ENCODE measurements around the gene SEC14L1. TPM values are rescaled to one million over a fixed set of nuclear protein-coding genes. Genes with fewer than 3 reads are reported as not detected.

Gene SEC14L1
- total and polyA plus RNA-seq, 2 of the 8 experiments (the other 6 are each of a cell fraction or from before 2014, with no cell fraction given), result 27.2 to 74.4 TPM

DNA sequence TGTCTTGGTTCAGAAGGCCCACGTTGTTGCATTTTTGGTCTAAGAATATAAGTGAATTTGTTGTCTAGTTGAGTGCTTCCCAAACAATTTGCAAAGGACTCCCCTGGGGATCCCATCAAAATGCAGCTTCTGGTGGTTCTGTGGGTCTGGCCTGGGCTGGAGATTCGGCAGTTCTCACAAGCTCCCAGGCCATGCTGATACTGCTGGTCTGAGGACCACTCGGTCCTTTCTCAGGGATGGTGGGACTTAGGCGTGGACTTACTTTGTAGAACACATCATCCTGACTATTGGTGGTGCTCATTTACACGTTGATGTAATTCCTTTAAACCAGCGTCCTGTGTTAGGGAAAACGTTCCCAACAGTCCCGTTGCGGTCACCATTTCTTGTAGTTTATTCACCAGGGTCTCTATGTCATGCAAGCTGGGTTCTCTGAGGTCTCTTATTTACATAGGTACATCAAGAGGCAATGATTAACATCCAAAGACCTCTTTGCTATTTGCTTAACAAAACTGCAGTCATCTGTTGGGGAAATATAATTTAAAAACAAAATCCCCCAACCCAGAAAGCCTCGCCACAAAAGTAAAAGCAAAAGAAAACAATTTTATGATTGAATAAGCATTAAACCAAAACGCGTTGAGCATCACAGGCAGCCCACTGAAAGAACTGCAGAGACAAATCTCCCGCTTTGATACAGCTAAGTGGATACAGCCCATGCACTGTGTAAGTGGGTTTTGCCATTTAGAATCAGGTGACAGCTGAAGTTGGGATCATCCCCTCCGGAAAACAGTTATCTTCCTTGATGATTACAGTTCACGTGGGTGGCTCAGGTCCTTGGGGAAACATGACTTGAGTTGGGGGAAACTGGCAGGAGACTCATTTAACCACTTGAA is 39.0 kb upstream of the SEC14L1 start:
- Histone ChIP-seq H3K23me2 (ENCODE audit: low read depth, low read length) (no peaks in the 10 kb centered on the region), H4K5ac (ENCODE audit: insufficient read length, low read depth, low read length) (no peak overlapping the region), H2BK5ac (ENCODE audit: low read depth, low read length) (no peak overlapping the region), H2BK12ac (ENCODE audit: low read depth, low read length) (no peak overlapping the region), H2BK120ac (replicated peaks; ENCODE audit: low read depth, low read length) (no peak overlapping the region), H3K4me2 (ENCODE audit: insufficient read depth in 1 of 2, low read depth in 2 of 2, low read length in 2 of 2) (no peak overlapping the region), H4K91ac (replicated peaks; ENCODE audit: insufficient read length, low read length) (no peak overlapping the region), H2BK20ac (ENCODE audit: low read length) (no peak overlapping the region), H4K8ac (ENCODE audit: extremely low read depth, insufficient read depth, low read length) (no peak overlapping the region), H3K9me3 (ENCODE audit: insufficient read depth in 2 of 2, low read depth in 1 of 2, low read length in 1 of 2) (no peaks in the 10 kb centered on the region), H4K20me1 (replicated peaks in 1 of 2; ENCODE audit: control insufficient read depth in 1 of 2, insufficient read depth in 2 of 2, low read length in 2 of 2) (peaks cover 0 to 3% of the 10 kb centered on the region in 2 experiments), H3K36me3 (ENCODE audit: control insufficient read depth in 2 of 4, insufficient read depth in 4 of 4, low read length in 3 of 4) (peaks cover 0 to 8% (median 1%) of the 10 kb centered on the region in 4 experiments; a peak in 3 of 8 replicates), H3K14ac (ENCODE audit: insufficient read length) (no peak overlapping the region), H3K23ac (ENCODE audit: insufficient read length) (no peak overlapping the region), H3K4me1 (replicated peaks in 1 of 4; ENCODE audit: control insufficient read depth in 3 of 4, insufficient read depth in 4 of 4, low read length in 3 of 4) (peaks cover 0 to 5% (median 4%) of the 10 kb centered on the region in 4 experiments; a peak in 5 of 7 replicates), H3K79me1 (ENCODE audit: low read depth, low read length) (no peaks in the 10 kb centered on the region), H3K18ac (ENCODE audit: extremely low read depth, low read length) (no peak overlapping the region), H3K4ac (replicated peaks; ENCODE audit: insufficient read length, low read depth, low read length) (no peak overlapping the region), H3K9ac (replicated peaks in 1 of 4; ENCODE audit: extremely low read depth in 1 of 4, low read depth in 3 of 4, low read length in 3 of 4) (no peak overlapping the region; a peak in 1 of 7 replicates), H3K56ac (replicated peaks; ENCODE audit: insufficient read length, low read depth, low read length) (no peak overlapping the region), H2AK5ac (ENCODE audit: low read depth, low read length) (no peak overlapping the region), H3K27me3 (replicated peaks in 1 of 4; ENCODE audit: control insufficient read depth in 3 of 4, extremely low read depth in 1 of 4, insufficient read depth in 3 of 4, low read length in 3 of 4) (no peaks in the 10 kb centered on the region), H2BK15ac (ENCODE audit: low read length) (no peak overlapping the region), H2AFZ (ENCODE audit: low read length) (no peak overlapping the region), H3K27ac (ENCODE audit: low read depth, low read length) (no peak overlapping the region), H3K4me3 (ENCODE audit: extremely low read depth in 1 of 4, insufficient read depth in 2 of 4, low read depth in 3 of 4, low read length in 4 of 4) (no peak overlapping the region), H3K79me2 (ENCODE audit: control insufficient read depth in 1 of 2, insufficient read depth in 2 of 2, low read length in 2 of 2) (no peaks in the 10 kb centered on the region; a peak in 1 of 4 replicates)
- CTCF ChIA-PET (ENCODE audit: partially characterized antibody), result interaction anchor here (0.6 to 1.6 kb wide), 5 partner anchors 16 to 670 kb away, joined by 3 to 4 read pairs (median 4); no protein-coding TSS in a partner anchor
- 89% methylated on average over 15 of the region's 15 CpGs; no CpG with 5 or more reads in 1 of the 2 experiments for WGBS, 2 experiments (ENCODE audit: extremely low coverage in 1 of 2, insufficient coverage in 1 of 2, insufficient read length in 1 of 2, insufficient replicate concordance in 2 of 2, low coverage in 1 of 2, low lambda C conversion rate in 2 of 2, missing lambda C conversion rate in 1 of 2)
- POLR2A ChIA-PET (ENCODE audit: partially characterized antibody), result interaction anchor here (0.6 to 3.6 kb wide), 6 partner anchors 8 to 113 kb away, joined by 3 to 18 read pairs (median 4); no protein-coding TSS in a partner anchor
- DNase-seq (ENCODE audit: low read depth in 1 of 2, low spot score in 2 of 2) (no peak), FAIRE-seq (no peak)
- TF ChIP-seq EGR1 (IDR thresholded peaks at IDR 0.05; ENCODE audit: borderline replicate concordance, low read depth, low read length) (no peak), POLR2A (IDR thresholded peaks at IDR 0.05; ENCODE audit: control extremely low read depth in 1 of 2, low read depth in 2 of 2, low read length in 2 of 2) (no peak), FOSL1 (IDR thresholded peaks at IDR 0.05; ENCODE audit: insufficient read depth, low read depth, low read length) (no peak), NANOG (IDR thresholded peaks at IDR 0.05; ENCODE audit: insufficient read depth, low read depth, low read length, poor library complexity, severe bottlenecking) (no peak), SAP30 (IDR thresholded peaks at IDR 0.05; ENCODE audit: insufficient read depth, insufficient replicate concordance, low read length) (no peak), CTBP2 (IDR thresholded peaks at IDR 0.05; ENCODE audit: borderline replicate concordance, insufficient read depth, insufficient read length, low read length) (no peak), TEAD4 (IDR thresholded peaks at IDR 0.05; ENCODE audit: low read depth, low read length) (no peak), RXRA (IDR thresholded peaks at IDR 0.05; ENCODE audit: insufficient read depth, low read depth, low read length) (no peak), SP4 (IDR thresholded peaks at IDR 0.05; ENCODE audit: low read length) (no peak), RBBP5 (IDR thresholded peaks at IDR 0.05; ENCODE audit: borderline replicate concordance, low read depth, low read length) (no peak), MAFK (IDR thresholded peaks at IDR 0.05; ENCODE audit: low read depth, low read length) (no peak)
